GM12864 (cell line): ENCODE results near the gene SMAD1.

Experiments used
- DNase-seq: peaks from one replicate; pipeline ENCODE4 v3.0.0-alpha.2; 2011; ENCODE audit warnings: low read depth
- H3K4me3 ChIP-seq: 2 replicates; pipeline ENCODE4 v1.5.1; 2011; ENCODE audit warnings: mild to moderate bottlenecking, low read depth, low read length, control low read depth
- TF ChIP-seq, protein P1 (sequence below): IDR thresholded peaks from 2 replicates; pipeline ENCODE4 v1.5.1; 2011; ENCODE audit warnings: low read depth, mild to moderate bottlenecking, moderate library complexity, low read length, control low read depth, inconsistent platforms; ENCODE audit errors: missing control alignments

SMAD1 gene

DNA sequence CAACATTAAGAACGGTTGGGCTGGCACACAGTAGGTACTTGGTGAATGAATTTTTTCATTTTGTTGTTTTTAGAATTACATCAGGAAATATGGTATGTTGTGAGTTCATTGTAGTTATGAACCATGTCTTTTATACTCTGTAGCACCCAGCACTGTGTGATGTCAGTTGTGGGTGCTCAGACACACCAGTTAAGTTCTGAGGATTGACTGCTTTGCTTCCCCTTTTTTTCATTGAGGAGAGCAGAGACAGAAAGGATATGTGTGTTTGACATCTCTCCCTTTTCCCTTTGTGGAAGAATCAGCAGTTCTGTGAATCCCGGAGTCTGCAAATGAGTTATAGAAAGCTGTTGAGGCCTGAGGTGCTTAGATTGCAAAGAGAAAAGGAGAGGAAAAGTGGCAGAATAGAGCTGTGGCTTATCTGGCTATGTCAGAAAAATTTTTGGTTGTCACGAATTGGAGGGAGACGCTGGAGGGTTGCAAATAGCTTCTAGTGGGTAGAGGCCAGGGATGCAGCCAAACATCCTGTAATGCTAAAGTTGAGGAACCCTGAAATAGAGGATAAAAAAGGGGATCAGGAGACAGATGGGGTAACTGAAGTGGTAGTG lies 13.1 kb downstream of the SMAD1 start:
- DNase-seq, result no peak
- TF ChIP-seq, protein P1, sequence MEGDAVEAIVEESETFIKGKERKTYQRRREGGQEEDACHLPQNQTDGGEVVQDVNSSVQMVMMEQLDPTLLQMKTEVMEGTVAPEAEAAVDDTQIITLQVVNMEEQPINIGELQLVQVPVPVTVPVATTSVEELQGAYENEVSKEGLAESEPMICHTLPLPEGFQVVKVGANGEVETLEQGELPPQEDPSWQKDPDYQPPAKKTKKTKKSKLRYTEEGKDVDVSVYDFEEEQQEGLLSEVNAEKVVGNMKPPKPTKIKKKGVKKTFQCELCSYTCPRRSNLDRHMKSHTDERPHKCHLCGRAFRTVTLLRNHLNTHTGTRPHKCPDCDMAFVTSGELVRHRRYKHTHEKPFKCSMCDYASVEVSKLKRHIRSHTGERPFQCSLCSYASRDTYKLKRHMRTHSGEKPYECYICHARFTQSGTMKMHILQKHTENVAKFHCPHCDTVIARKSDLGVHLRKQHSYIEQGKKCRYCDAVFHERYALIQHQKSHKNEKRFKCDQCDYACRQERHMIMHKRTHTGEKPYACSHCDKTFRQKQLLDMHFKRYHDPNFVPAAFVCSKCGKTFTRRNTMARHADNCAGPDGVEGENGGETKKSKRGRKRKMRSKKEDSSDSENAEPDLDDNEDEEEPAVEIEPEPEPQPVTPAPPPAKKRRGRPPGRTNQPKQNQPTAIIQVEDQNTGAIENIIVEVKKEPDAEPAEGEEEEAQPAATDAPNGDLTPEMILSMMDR, result no peak
- no peak overlapping the region for H3K4me3 ChIP-seq

- TF ChIP-seq, protein P1, result no peak
- DNase-seq, result no peak
- H3K4me3 ChIP-seq, result no peak overlapping the region
Measured at GRCh38 chr4:145496292-145496691, 14.6 kb downstream of the SMAD1 start.

GRCh38 chr4:145497199-145498149 lies 15.8 kb downstream of the SMAD1 start:
- H3K4me3 ChIP-seq, result no peak overlapping the region
- TF ChIP-seq, protein P1, result no peak
- no peak for DNase-seq

- DNase-seq, result no peak
- no peak overlapping the region; the same call in 1 of the 2 replicates for H3K4me3 ChIP-seq
- TF ChIP-seq, protein P1, result no peak
Measured at GRCh38 chr4:145498430-145498829, 16.8 kb downstream of the SMAD1 start.

DNA sequence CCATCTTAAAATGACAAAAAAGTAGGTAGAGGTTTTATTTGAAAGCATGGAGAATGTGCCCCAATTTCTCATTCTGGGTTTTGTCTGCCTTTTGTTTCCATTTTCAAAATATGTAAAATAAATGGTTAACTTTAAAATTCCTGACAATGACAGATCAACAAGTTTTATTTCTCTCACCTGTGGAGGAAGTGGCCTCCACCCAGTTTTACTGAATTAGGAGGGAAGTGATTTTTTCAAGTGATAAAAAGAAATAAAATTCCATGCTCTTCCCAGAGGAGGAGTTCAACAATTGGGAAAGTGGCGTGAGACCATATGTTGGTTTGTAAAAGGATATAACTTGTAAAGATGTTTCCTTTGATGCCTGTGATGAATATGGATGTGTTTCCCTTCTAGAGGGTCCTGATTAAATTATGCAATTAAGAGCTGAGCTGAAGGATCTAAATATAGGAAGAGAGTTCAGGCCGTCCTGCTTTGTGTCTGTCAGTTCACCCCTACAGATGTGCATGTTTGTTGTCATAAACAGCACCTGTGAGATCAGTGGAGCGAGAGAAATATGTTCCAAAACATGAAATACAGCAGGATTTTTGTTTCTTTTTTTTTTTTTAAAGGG lies 19.5 kb downstream of the SMAD1 start:
- TF ChIP-seq, protein P1, result no peak
- DNase-seq, result peak; percentile 51
- H3K4me3 ChIP-seq, result no peak overlapping the region; the same call in 1 of the 2 replicates

- TF ChIP-seq, protein P1, result no peak
- no peak overlapping the region for H3K4me3 ChIP-seq
- no peak for DNase-seq
Measured at GRCh38 chr4:145502809-145503208, 21.2 kb downstream of the SMAD1 start.
